GM18907 (cell line): Measurements from ENCODE around the gene ZNF268.

Experiments used
- ATAC-seq: cut with Tn5 transposase; IDR thresholded peaks from one replicate; pipeline ENCODE4 v1.9.1; 2021; ENCODE audit warnings: mild to moderate bottlenecking, moderate library complexity; ENCODE audit not compliant: unreplicated experiment

ZNF268 gene

GRCh38 chr12:133181238-133181959, at the start of gene ZNF268:
Gene ZNF268, plus strand, starts transcription at chr12:133181495. Its CDS starts 503 bp downstream, at chr12:133181998.
- peak; percentile 91 for ATAC-seq

- ATAC-seq, result no peak
These were observed 45.5 kb upstream of the ZNF268 start for GRCh38 chr12:133135747-133136146.

- no peak for ATAC-seq
These were observed 35.3 kb upstream of the ZNF268 start for GRCh38 chr12:133145981-133146380.

GRCh38 chr12:133156125-133156690, 25.1 kb upstream of the ZNF268 start:
- ATAC-seq, result no peak

- no peak for ATAC-seq
These were observed 15.5 kb upstream of the ZNF268 start for GRCh38 chr12:133165776-133166175.

- ATAC-seq, result no peak
These were observed 8.8 kb upstream of the ZNF268 start for GRCh38 chr12:133172491-133172890.

- ATAC-seq, result no peak
These were observed 6.4 kb upstream of the ZNF268 start for GRCh38 chr12:133174901-133175300.

- no peak for ATAC-seq
These were observed 626 bp upstream of the ZNF268 start for GRCh38 chr12:133180669-133181068.

- no peak for ATAC-seq
These were observed 8.9 kb downstream of the ZNF268 start for GRCh38 chr12:133190176-133190575.

- no peak for ATAC-seq
These were observed 11.6 kb downstream of the ZNF268 start for GRCh38 chr12:133192847-133193246.

- ATAC-seq, result no peak
These were observed 20.6 kb downstream of the ZNF268 start for GRCh38 chr12:133201888-133202287.

- no peak for ATAC-seq
These were observed 21.4 kb downstream of the ZNF268 start for GRCh38 chr12:133202493-133203343.

- no peak for ATAC-seq
These were observed 22.3 kb downstream of the ZNF268 start for GRCh38 chr12:133203344-133204263.

GRCh38 chr12:133204264-133204603, 22.9 kb downstream of the ZNF268 start:
- no peak for ATAC-seq

GRCh38 chr12:133206390-133206789, 25.1 kb downstream of the ZNF268 start:
- ATAC-seq, result no peak

GRCh38 chr12:133215724-133216123, 34.4 kb downstream of the ZNF268 start:
- ATAC-seq, result no peak

- ATAC-seq, result no peak
These were observed 35.9 kb downstream of the ZNF268 start for GRCh38 chr12:133217219-133217618.

- no peak for ATAC-seq
These were observed 39.2 kb downstream of the ZNF268 start for GRCh38 chr12:133220521-133220920.

GRCh38 chr12:133221241-133221640, 39.9 kb downstream of the ZNF268 start:
- ATAC-seq, result no peak

GRCh38 chr12:133222211-133222610, 40.9 kb downstream of the ZNF268 start:
- ATAC-seq, result no peak

GRCh38 chr12:133225527-133225926, 44.2 kb downstream of the ZNF268 start:
- no peak for ATAC-seq
